GM23338 (cell line): Measurements from ENCODE around the gene NNAT. TPM values are rescaled to one million over a fixed set of nuclear protein-coding genes. Genes with fewer than 3 reads are reported as not detected.

Source experiments
- ATAC-seq: fragments of 200-7000 bp; cut with Tn5 transposase; 3 replicates; pipeline ENCODE4 v1.9.1; 2020
- DNase-seq: peaks from one replicate; pipeline ENCODE4 v3.0.0-alpha.2; 2015; ENCODE audit warnings: low spot score
- H2AFZ ChIP-seq: fragments of 200-600 bp; sonication (generic); 2 replicates; pipeline ENCODE4 v1.8.0; 2016; ENCODE audit warnings: antibody characterized with exemption, mild to moderate bottlenecking, moderate library complexity
- H3F3A ChIP-seq: fragments of 200-600 bp; sonication (generic); replicated peaks from 2 replicates; pipeline ENCODE4 v1.8.0; 2017; ENCODE audit warnings: antibody characterized with exemption, mixed run types, low read depth
- H3K27ac ChIP-seq: fragments of 200-600 bp; sonication (generic); 2 replicates; pipeline ENCODE4 v1.6.1; 2016; ENCODE audit warnings: low read depth
- H3K27me3 ChIP-seq: fragments of 200-600 bp; sonication (generic); 2 replicates; pipeline ENCODE4 v1.8.0; 2016; ENCODE audit warnings: mild to moderate bottlenecking, mixed run types, moderate library complexity; ENCODE audit not compliant: insufficient read depth
- H3K36me3 ChIP-seq: fragments of 200-600 bp; sonication (generic); 2 replicates; pipeline ENCODE4 v1.8.0; 2016; ENCODE audit warnings: mild to moderate bottlenecking; ENCODE audit not compliant: insufficient read depth
- H3K4me1 ChIP-seq: fragments of 200-600 bp; sonication (generic); 2 replicates; pipeline ENCODE4 v1.8.0; 2016; ENCODE audit warnings: mild to moderate bottlenecking, moderate library complexity; ENCODE audit not compliant: insufficient read depth
- H3K4me2 ChIP-seq: fragments of 200-600 bp; sonication (generic); 2 replicates; pipeline ENCODE4 v1.7.1; 2017; ENCODE audit warnings: mixed run types
- H3K4me3 ChIP-seq: fragments of 200-600 bp; sonication (generic); 2 replicates; pipeline ENCODE4 v1.6.1; 2016; ENCODE audit warnings: mixed run types
- H3K79me2 ChIP-seq: fragments of 200-600 bp; sonication (generic); replicated peaks from 2 replicates; pipeline ENCODE4 v1.8.0; 2017; ENCODE audit warnings: mild to moderate bottlenecking; ENCODE audit not compliant: insufficient read depth
- H3K9me2 ChIP-seq: fragments of 200-600 bp; sonication (generic); 2 replicates; pipeline ENCODE4 v1.8.0; 2017; ENCODE audit not compliant: insufficient read depth
- H4K20me1 ChIP-seq: fragments of 200-600 bp; sonication (generic); replicated peaks from 2 replicates; pipeline ENCODE4 v1.8.0; 2017; ENCODE audit warnings: mild to moderate bottlenecking; ENCODE audit not compliant: insufficient read depth
- H3K27ac Mint-ChIP-seq: 2 replicates; pipeline ENCODE4 v1.8.0; 2020; ENCODE audit warnings: inconsistent platforms, mild to moderate bottlenecking, moderate library complexity, mixed read lengths
- H3K27me3 Mint-ChIP-seq: 3 replicates; pipeline ENCODE4 v1.8.0; 2022; ENCODE audit warnings: low read depth, mild to moderate bottlenecking, moderate library complexity, mixed read lengths, inconsistent platforms; ENCODE audit not compliant: insufficient read depth, poor library complexity
- H3K36me3 Mint-ChIP-seq: 3 replicates; pipeline ENCODE4 v1.8.0; 2021; ENCODE audit warnings: low read depth, mild to moderate bottlenecking, inconsistent platforms, moderate library complexity, mixed read lengths
- H3K4me1 Mint-ChIP-seq: 3 replicates; pipeline ENCODE4 v1.8.0; 2020; ENCODE audit warnings: mild to moderate bottlenecking, inconsistent platforms, mixed read lengths
- H3K4me3 Mint-ChIP-seq: 3 replicates; pipeline ENCODE4 v1.8.0; 2021; ENCODE audit warnings: moderate library complexity, mild to moderate bottlenecking, inconsistent platforms, mixed read lengths
- H3K9me3 Mint-ChIP-seq: 3 replicates; pipeline ENCODE4 v1.8.0; 2020; ENCODE audit warnings: moderate library complexity, mild to moderate bottlenecking, inconsistent platforms, mixed read lengths
- CREB1 ChIP-seq: fragments of 250-450 bp; sonication (Bioruptor Pico); IDR thresholded peaks from 2 replicates; pipeline ENCODE4 v1.5.0; 2020; ENCODE audit warnings: low read depth, mild to moderate bottlenecking, moderate library complexity
- CTCF ChIP-seq, 2 experiments: fragments of 200-600 bp in 1 of 2; sonication (generic) in 1 of 2; conservative IDR thresholded peaks; 2 replicates each; pipeline versions ENCODE4 v1.5.1 to v1.6.1; 2016 to 2017; ENCODE audit warnings: antibody characterized with exemption in 2 of 2, low read depth in 2 of 2, mild to moderate bottlenecking in 2 of 2, moderate library complexity in 1 of 2
- ETS1 ChIP-seq: IDR thresholded peaks from 2 replicates; pipeline ENCODE4 v1.6.1; 2016; ENCODE audit warnings: antibody characterized with exemption
- EZH2 ChIP-seq: fragments of 200-600 bp; sonication (generic); IDR thresholded peaks from one replicate; pipeline ENCODE4 v1.8.0; 2017; ENCODE audit warnings: antibody characterized with exemption, mild to moderate bottlenecking, low read depth; ENCODE audit not compliant: unreplicated experiment
- EZH2phosphoT487 ChIP-seq: fragments of 200-600 bp; sonication (generic); IDR thresholded peaks from one replicate; pipeline ENCODE4 v1.8.1; 2018; ENCODE audit warnings: antibody characterized with exemption; ENCODE audit not compliant: unreplicated experiment
- JUNB ChIP-seq: IDR thresholded peaks from one replicate; pipeline ENCODE4 v1.6.1; 2016; ENCODE audit warnings: antibody characterized with exemption; ENCODE audit not compliant: unreplicated experiment
- NANOG ChIP-seq: IDR thresholded peaks from 2 replicates; pipeline ENCODE4 v1.6.1; 2016; ENCODE audit warnings: antibody characterized with exemption, borderline replicate concordance
- POLR2AphosphoS5 ChIP-seq: IDR thresholded peaks from 2 replicates; pipeline ENCODE4 v1.6.1; 2016; ENCODE audit warnings: antibody characterized with exemption, low read depth
- STAT1 ChIP-seq: IDR thresholded peaks from one replicate; pipeline ENCODE4 v1.6.1; 2016; ENCODE audit warnings: antibody characterized with exemption; ENCODE audit not compliant: unreplicated experiment
- ZNF114 ChIP-seq: fragments of 250-450 bp; sonication (Bioruptor Pico); IDR thresholded peaks from 2 replicates; pipeline ENCODE4 v1.5.0; 2020; ENCODE audit warnings: mild to moderate bottlenecking, moderate library complexity
- ZNF331 ChIP-seq: fragments of 250-450 bp; sonication (Bioruptor Pico); IDR thresholded peaks from 2 replicates; pipeline ENCODE4 v1.5.0; 2020; ENCODE audit warnings: low read depth, mild to moderate bottlenecking, moderate library complexity
- ZNF462 ChIP-seq: fragments of 250-450 bp; sonication (Bioruptor Pico); IDR thresholded peaks from 2 replicates; pipeline ENCODE4 v1.5.0; 2020; ENCODE audit warnings: mild to moderate bottlenecking, moderate library complexity
- polyA plus RNA-seq: library from polyadenylated mRNA; unstranded; fragments of >200 nt; fragmentation: Nextera tagmentation; extraction: Ambion mirVana; gene quantifications from 2 replicates; pipeline ENCODE4 v1.2.1, GENCODE V29; 2016
- total RNA-seq: library from RNA; depleted of rRNA; stranded (reverse); fragments of >200 nt; shearing (Covaris generic); gene quantifications from 2 replicates; pipeline ENCODE4 v1.2.3, GENCODE V29; 2014

Gene NNAT
- total and polyA plus RNA-seq, 2 experiments from 2014 or later: 4.3 to 4.9 TPM

- no peak for TF ChIP-seq ZNF114 (CRISPR knock-in tag)
Measured at GRCh38 chr20:37529968-37530600, 9.0 kb downstream of the NNAT start (continued).

GRCh38 chr20:37530696-37531095 lies 9.6 kb downstream of the NNAT start:
- Histone ChIP-seq H3K79me2 (peaks cover 22% of the 10 kb centered on the region), H4K20me1 (peaks cover 3% of the 10 kb centered on the region; the same call in 1 of the 2 replicates), H3K27me3 (no peaks in the 10 kb centered on the region), H3K4me1 (peaks cover 8% of the 10 kb centered on the region), H3K36me3 (no peaks in the 10 kb centered on the region), H3K4me3 (no peak overlapping the region), H2AFZ (no peak overlapping the region), H3K27ac (no peak overlapping the region), H3K4me2 (no peak overlapping the region), H3F3A (no peaks in the 10 kb centered on the region), H3K9me2 (no peaks in the 10 kb centered on the region)
- Mint-ChIP-seq H3K27ac (no peak overlapping the region), H3K27me3 (peaks cover 6% of the 10 kb centered on the region), H3K36me3 (peaks cover 3% of the 10 kb centered on the region; the same call in 1 of the 3 replicates), H3K4me1 (peaks cover 23% of the 10 kb centered on the region), H3K9me3 (0 out of 3 replicates have a peak, but pooled peaks cover 5% of the 10 kb centered on the region), H3K4me3 (no peak overlapping the region)
- DNase-seq: no peak
- TF ChIP-seq ZNF462: no peak
- TF ChIP-seq EZH2phosphoT487: no peak
- TF ChIP-seq STAT1: no peak
- TF ChIP-seq ZNF331 (CRISPR knock-in tag): no peak
- no peak for TF ChIP-seq EZH2
- TF ChIP-seq ETS1: no peak
- TF ChIP-seq ZNF114 (CRISPR knock-in tag): no peak
- no peak for TF ChIP-seq POLR2AphosphoS5
- no peak for TF ChIP-seq CREB1 (CRISPR knock-in tag)
- TF ChIP-seq JUNB: no peak
- no peak for TF ChIP-seq CTCF (conservative IDR thresholded peaks at IDR 0.05; ENCODE audit: low read depth in 2 of 2)
- TF ChIP-seq NANOG: no peak
- no peak for ATAC-seq
